NCI-H2171 treated with DMSO at 0.1 percent for 48 hours (cell line): Measurements from ENCODE around the gene DENND10.
"Not testable (repeated sequence)": the region's sequence is repeated elsewhere in the genome, so short reads cannot be mapped to it uniquely, and the experiment has no call there.

Experiments
- DNase-seq: peaks from one replicate; lab custom pipeline; 2025; lab: John Stamatoyannopoulos, UW

Gene DENND10

GRCh38 chr10:119098576-119098975, 5.3 kb upstream of the DENND10 start:
- DNase-seq, result no peak

- DNase-seq, result no peak
Observed at GRCh38 chr10:119100434-119101238, 3.3 kb upstream of the DENND10 start.

- DNase-seq, result peak; percentile 24
Observed at GRCh38 chr10:119101366-119102098, 2.4 kb upstream of the DENND10 start.

DNA sequence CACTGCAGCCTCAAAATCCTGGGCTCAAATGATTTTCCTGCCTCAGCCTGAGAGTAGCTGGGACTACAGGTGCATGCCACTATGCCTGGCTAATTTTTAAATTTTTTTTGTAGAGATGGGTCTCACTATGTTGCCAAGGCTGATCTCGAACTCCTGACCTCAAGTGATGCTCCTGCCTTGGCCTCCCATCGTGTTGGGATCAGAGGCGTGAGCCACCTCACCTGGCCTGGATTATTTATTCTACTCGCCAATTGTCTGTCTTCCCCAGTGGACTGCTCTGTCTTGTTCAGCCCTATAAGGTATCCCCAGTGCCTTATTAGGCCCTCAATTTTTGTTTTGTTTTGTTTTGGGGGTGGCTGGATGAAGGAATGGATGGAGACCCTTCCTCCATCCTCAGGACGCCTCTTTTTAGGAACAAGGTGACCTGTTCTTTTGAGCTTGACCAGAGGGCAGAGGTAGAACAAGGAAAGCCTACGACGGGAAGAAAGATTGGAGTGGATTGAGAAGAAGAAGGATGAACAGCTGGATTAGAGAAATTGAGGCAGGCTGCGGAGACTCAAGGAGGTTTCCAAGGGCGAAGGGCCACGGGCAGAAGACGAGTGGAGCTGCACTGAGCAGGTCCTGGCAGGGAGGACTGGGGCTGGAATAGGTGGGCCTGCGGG, 541 bp upstream of the DENND10 start:
- no peak for DNase-seq

DNA sequence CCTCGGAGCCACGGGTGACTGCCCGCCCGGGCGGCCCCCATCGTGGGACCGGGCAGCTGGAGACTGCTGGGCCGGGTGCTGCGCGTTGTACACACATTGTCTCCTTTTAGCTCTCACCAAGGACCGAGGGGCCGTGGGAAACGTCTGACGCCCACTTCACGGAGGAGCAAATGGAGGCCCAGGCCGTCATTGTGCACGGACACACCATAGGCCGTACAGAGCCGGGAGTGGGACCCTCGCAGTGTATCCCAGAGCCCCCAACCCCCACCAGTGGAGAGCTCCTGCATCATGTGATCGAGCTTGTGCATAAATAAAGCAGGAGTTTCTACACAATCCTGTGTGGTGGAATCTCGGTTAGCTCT, 722 bp downstream of the DENND10 start:
- no peak for DNase-seq

DNA sequence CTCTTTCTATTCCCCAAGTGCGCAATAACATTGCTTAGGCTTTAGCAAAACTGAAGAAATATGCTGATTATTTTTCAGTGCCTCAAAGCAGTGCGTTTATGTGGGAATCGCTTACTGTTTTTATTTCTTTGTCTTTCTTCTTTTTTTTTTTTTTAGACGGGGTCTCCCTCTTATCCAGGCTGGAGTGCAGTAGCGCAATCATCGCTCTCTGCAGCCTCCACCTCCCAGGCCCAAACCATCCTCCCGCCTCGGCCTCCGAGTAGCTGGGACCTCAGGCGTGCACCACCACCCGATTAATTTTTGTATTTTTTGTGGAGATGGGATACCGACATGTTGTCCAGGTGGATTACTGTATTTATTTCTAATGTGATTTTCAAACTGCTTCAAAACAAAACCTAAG, 1.2 kb downstream of the DENND10 start:
- DNase-seq, result no peak

GRCh38 chr10:119105899-119106298, 2.0 kb downstream of the DENND10 start:
- not testable (repeated sequence) for DNase-seq

GRCh38 chr10:119107106-119107505, 3.2 kb downstream of the DENND10 start:
- not testable (repeated sequence) for DNase-seq

- not testable (repeated sequence) for DNase-seq
Observed at GRCh38 chr10:119107771-119108170, 3.9 kb downstream of the DENND10 start.

DNA sequence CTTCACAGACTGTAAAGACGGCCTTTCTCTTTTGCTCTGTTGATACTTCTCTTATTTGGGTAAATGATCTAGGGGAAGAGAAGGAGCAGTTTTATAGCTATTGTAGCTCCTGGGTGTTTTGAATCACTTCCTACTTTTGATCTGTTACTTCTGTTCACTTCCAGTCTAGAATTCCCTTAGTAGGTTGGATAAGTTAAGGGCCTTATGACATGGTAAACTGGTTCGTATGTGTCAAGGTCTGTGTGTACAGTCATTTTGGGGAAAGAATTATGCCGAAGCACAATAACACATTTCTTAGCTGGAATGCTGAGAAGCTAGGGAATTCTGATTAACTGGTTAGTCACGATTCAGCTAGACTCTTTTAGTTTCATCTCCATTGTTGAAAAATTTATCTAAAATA, 8.1 kb downstream of the DENND10 start:
- DNase-seq, result no peak

DNA sequence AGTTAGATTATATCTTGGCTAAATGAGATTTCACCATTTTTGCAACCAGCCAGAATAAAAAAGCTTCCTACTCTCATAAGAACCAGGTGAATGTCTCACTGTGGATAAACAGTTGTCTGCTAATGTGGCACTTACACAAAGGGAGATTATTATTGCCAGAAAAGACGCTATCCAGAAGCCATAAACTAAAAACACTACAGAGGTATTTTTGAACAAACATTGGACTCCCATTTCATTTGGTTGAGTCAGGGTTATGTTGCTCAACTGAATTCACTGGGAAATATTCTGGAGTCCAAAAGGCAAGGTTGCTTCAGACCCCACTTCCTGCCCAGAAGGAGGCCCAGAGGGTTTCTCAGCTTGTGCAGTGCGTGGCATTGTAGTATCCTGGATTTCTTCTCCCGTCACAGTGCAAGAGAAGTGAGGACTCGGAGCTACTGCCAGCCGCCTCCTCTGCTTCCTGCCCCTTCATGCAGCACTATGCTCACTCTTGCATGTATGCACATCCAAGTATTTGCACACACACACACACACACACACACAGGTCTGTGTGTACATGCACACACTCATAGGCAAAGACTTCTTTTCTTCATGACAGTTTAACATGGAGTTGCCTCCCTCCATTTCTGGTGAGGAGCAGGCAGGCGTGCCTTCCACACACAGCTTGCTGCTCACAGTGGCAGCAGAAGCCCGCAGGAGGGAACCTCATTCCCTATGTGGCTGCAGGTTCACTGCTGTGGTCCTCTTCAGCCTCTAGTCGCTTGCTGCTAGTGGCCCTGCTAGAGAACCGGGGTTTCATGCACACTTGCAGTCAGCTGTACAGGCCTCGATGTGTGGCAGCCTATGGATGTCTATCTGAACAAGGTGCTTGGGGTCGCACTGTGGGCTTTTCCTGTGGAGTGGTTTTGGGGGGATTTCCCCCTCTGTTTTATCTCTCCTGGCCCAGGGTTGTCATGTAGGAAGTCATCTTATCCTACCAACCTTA, 10.1 kb downstream of the DENND10 start:
- no peak for DNase-seq

DNA sequence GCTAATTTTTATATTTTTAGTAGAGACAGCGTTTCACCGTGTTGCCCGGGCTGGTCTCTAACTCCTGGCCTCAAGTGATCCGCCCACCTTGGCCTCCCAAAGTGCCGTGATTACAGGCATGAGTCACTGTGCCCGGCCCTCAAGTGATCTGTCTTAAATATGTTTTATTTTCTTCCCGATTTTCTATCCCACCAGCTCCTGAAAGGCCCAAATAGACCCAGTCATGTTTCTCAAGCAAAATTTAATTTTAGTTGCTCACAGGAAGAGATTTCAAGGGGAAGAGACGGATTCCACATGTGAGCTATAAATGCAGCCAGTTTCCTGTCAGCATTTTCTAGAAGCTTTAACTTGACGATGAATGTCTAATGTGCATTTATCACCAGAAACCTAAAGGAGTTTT, 12.0 kb downstream of the DENND10 start:
- DNase-seq, result no peak

GRCh38 chr10:119116326-119116951, 12.5 kb downstream of the DENND10 start:
- DNase-seq, result no peak

DNA sequence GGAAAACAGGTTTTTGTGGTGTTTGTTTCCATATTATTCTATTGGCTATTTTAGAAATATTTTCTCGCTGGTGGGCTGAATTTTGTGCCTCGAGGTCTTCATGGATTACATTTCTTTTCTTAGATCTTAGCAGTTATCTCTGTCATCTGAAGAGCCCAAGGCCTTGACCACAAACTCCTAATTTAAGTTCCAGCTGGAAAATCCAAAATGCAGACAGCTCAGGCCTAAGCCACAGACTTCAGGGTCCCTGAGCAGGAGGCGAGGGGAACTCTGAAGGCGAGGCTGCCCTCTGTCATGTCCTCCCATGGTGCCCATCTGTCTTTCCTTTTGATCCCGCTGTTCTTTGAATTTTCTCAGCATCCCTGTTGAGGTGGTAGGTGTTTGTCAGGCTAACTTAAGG, 14.3 kb downstream of the DENND10 start:
- DNase-seq, result no peak

DNA sequence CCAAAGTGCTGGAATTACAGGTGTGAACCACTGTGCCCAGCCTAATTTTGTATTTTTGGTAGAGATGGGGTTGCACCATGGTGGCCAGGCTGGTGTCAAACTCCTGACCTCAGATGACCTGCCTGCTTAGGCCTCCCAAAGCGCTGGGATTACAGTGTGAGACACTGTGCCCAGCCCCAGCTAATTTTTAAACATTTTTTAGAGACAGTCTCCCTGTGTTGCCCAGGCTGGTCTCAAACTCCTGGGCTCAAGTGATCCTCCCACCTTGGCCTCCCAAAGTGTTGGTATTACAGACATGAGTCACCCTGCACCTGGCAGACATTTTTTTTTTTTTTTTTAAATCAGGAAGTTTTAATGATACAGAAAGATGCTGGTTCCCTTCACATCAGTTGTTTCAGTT, 15.5 kb downstream of the DENND10 start:
- no peak for DNase-seq

DNA sequence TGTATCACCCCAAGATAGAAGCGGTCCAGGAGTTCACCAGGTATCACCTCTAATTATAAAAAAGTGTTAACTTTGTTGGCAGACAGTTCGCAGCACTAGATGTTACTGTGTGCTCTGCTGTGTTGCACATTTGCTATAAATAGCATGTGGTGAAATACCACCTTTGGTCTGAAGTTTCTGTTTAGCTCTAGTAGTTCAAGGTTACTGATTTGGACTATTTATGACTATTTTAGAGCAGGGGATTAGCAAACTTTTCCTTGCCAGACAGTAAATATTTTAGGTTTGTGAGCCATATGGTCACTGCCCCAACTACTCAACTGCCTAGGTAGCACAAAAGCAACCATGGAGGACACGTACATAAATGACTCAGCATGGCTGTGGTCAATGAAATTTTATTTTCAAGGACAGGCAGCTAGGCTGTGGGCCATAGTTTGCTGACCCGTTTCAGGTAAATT, 16.5 kb downstream of the DENND10 start:
- no peak for DNase-seq

DNA sequence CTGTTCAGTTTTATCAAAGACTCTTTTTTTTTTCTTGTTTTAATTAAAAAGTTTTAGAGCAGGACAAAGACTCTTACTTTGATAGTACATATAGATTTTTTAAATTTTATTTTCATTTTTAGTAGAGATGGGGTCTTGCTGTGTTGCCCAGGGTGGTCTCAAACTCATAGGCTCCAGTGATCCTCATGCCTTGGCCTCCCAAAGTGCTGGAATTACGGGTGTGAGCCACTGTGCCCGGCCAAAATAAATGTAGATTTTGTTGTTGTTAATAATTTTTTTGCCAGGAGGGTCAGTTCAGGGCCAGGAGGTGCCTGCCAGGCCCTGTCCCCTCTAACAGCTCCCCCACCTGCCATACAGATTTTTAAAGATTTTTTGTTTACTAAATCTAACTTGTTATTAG, 17.0 kb downstream of the DENND10 start:
- DNase-seq, result no peak

- no peak for DNase-seq
Observed at GRCh38 chr10:119125942-119126341, 22.0 kb downstream of the DENND10 start.

DNA sequence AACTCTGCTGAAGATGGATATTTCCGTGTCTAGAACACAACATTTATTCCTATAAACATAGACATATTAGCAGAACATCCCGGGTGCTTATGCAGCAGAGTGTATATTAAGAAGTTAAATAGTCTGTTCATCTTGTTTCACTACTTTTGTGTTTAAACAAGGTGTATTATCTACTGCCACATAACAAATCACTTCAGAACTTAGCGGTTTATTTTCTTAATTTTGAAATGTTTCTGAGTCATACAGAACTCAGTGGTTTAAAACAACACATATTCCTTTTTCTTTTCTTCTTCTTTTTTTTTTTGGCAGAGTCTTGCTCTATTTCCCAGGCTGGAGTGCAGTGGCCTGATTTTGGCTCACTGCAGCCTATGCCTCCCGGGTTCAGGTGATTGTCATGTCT, 25.8 kb downstream of the DENND10 start:
- no peak for DNase-seq

DNA sequence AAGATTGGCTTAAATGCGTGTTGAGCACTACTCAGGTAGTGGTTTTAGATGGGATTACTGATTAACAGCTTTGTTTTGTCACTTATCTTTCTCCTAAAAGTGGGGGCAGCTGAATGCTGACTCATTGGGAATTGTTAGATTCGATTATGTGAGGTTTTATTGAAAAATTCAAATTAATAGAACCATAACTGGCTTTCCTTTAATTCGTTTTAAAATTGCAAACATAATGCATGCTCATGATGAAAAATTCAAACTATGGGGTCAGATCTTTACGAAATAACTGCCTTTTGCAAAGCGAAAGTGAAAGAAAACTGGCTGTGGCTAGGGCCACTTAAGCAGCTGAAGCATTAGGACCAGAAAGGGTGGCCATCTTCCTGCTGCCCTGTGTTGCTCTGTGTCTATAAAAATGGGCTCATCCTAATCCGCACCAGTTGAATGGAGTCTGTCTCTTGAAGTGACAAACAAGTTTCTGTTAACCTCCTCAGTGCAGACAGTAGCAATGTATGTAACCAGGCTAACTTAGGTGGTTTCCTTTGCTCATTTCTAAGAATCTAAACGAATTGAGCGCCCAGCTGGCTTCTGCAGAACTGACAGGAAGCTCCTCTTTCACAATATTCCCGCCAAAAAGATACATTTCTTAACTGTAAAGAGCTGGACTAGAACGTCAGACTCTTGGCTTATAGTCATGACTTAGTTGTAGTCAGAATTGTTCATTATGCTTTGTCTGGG, 27.8 kb downstream of the DENND10 start:
- DNase-seq, result no peak
